A549 (cell line): ENCODE measurements around the gene CDYL2. TPM values are rescaled to one million over a fixed set of nuclear protein-coding genes. Genes with fewer than 3 reads are reported as not detected.

Source experiments
- ATAC-seq, 2 experiments: fragments of 200-7000 bp in 1 of 2; fragments of >200 bp in 1 of 2; cut with Nextera tagmentation in 1 of 2; cut with Tn5 transposase in 1 of 2; 3 replicates each; pipeline versions ENCODE4 v1.8.0 to v1.9.1; 2018 to 2020; ENCODE audit warnings: mild to moderate bottlenecking in 1 of 2, moderate library complexity in 1 of 2
- CTCF ChIA-PET: fragments of 300-600 bp; sonication (Branson Sonifier 250); formaldehyde crosslinking; extraction: SDS; loops from one replicate; lab custom pipeline; 2021; ENCODE audit warnings: antibody characterized with exemption, inconsistent platforms; lab: Yijun Ruan, JAX
- POLR2A ChIA-PET: fragments of 350-600 bp; formaldehyde crosslinking; extraction: SDS; loops from one replicate; lab custom pipeline; 2021; ENCODE audit warnings: antibody characterized with exemption, inconsistent platforms; lab: Yijun Ruan, JAX
- DNase-seq, 2 experiments: peaks; one replicate each; pipeline versions ENCODE4 v3.0.0 to v3.0.0-alpha.2; 2011 to 2016; ENCODE audit warnings: low read depth in 1 of 2, low spot score in 1 of 2
- FAIRE-seq: peaks from 2 replicates; lab custom pipeline; 2011; peaks lifted over from hg19 to GRCh38; lab: Jason Lieb, UNC
- H3K27ac ChIP-seq, 2 experiments: fragments of >200 bp; sonication (Bioruptor Twin); formaldehyde crosslinking; 3 replicates each; pipeline ENCODE4 v1.5.1; 2016 to 2017
- H3K4me1 ChIP-seq: fragments of >200 bp; sonication (Bioruptor Twin); formaldehyde crosslinking; 3 replicates; pipeline ENCODE4 v1.6.1; 2016
- H3K4me2 ChIP-seq: fragments of >200 bp; sonication (Bioruptor Twin); formaldehyde crosslinking; 3 replicates; pipeline ENCODE4 v1.6.1; 2016
- H3K4me3 ChIP-seq: fragments of >200 bp; sonication (Bioruptor Twin); formaldehyde crosslinking; 3 replicates; pipeline ENCODE4 v1.5.1; 2016
- H3K9me3 ChIP-seq: fragments of >200 bp; sonication (Bioruptor Twin); formaldehyde crosslinking; 3 replicates; pipeline ENCODE4 v1.6.1; 2016
- BHLHE40 ChIP-seq: IDR thresholded peaks from 2 replicates; pipeline ENCODE4 v1.6.1; 2012; ENCODE audit warnings: low read depth, low read length, inconsistent platforms
- CBX2 ChIP-seq: fragments of 200-600 bp; sonication (generic); IDR thresholded peaks from 2 replicates; pipeline ENCODE4 v1.6.1; 2016; ENCODE audit warnings: low read depth, mild to moderate bottlenecking, borderline replicate concordance
- CBX8 ChIP-seq: fragments of 200-600 bp; sonication (generic); IDR thresholded peaks from 2 replicates; pipeline ENCODE4 v1.6.1; 2016
- CHD2 ChIP-seq: fragments of 150-350 bp; IDR thresholded peaks from 2 replicates; pipeline ENCODE4 v1.6.1; 2014; ENCODE audit warnings: low read length; ENCODE audit not compliant: partially characterized antibody
- CHD4 ChIP-seq: fragments of 200-600 bp; sonication (generic); IDR thresholded peaks from 2 replicates; pipeline ENCODE4 v1.6.1; 2016; ENCODE audit warnings: antibody characterized with exemption, mild to moderate bottlenecking, borderline replicate concordance
- E2F6 ChIP-seq: IDR thresholded peaks from 2 replicates; pipeline ENCODE4 v1.6.1; 2012; ENCODE audit warnings: low read depth, borderline replicate concordance
- EHMT2 ChIP-seq: fragments of 200-600 bp; sonication (generic); IDR thresholded peaks from 2 replicates; pipeline ENCODE4 v1.6.1; 2016; ENCODE audit warnings: antibody characterized with exemption, low read depth, mild to moderate bottlenecking, moderate library complexity
- ELK1 ChIP-seq: fragments of 150-350 bp; IDR thresholded peaks from 2 replicates; pipeline ENCODE4 v1.6.1; 2014; ENCODE audit warnings: low read depth, mild to moderate bottlenecking, low read length
- ESRRA ChIP-seq: fragments of 150-350 bp; IDR thresholded peaks from 2 replicates; pipeline ENCODE4 v1.6.1; 2014; ENCODE audit warnings: mild to moderate bottlenecking, low read length, borderline replicate concordance
- FOXS1 ChIP-seq: fragments of 250-450 bp; sonication (Bioruptor Pico); IDR thresholded peaks from 2 replicates; pipeline ENCODE4 v1.5.0; 2020; ENCODE audit warnings: mild to moderate bottlenecking, moderate library complexity
- HES2 ChIP-seq: fragments of >200 bp; sonication (Bioruptor Twin); formaldehyde crosslinking; IDR thresholded peaks from 2 replicates; pipeline ENCODE4 v1.6.1; 2016
- HEYL ChIP-seq: fragments of 250-450 bp; sonication (Bioruptor Pico); IDR thresholded peaks from 2 replicates; pipeline ENCODE4 v1.8.0; 2021; ENCODE audit warnings: mild to moderate bottlenecking, moderate library complexity
- HOXA7 ChIP-seq: fragments of 250-450 bp; sonication (Bioruptor Pico); IDR thresholded peaks from 2 replicates; pipeline ENCODE4 v1.5.0; 2020; ENCODE audit warnings: mild to moderate bottlenecking, moderate library complexity
- JUNB ChIP-seq: fragments of >200 bp; sonication (Bioruptor Twin); formaldehyde crosslinking; IDR thresholded peaks from 2 replicates; pipeline ENCODE4 v1.6.1; 2016
- KDM5A ChIP-seq: fragments of 200-600 bp; sonication (generic); IDR thresholded peaks from 2 replicates; pipeline ENCODE4 v1.6.1; 2016; ENCODE audit warnings: antibody characterized with exemption, mild to moderate bottlenecking
- MAFK ChIP-seq: fragments of 450-650 bp; IDR thresholded peaks from 2 replicates; pipeline ENCODE4 v1.6.1; 2014; ENCODE audit not compliant: partially characterized antibody
- MAX ChIP-seq: IDR thresholded peaks from 2 replicates; pipeline ENCODE4 v1.6.1; 2012
- MYC ChIP-seq: IDR thresholded peaks from 2 replicates; pipeline ENCODE4 v1.6.1; 2012; ENCODE audit warnings: mild to moderate bottlenecking, inconsistent platforms, low read length, improper control_type of control experiment, borderline replicate concordance
- NFE2L2 ChIP-seq: fragments of 150-350 bp; conservative IDR thresholded peaks from 2 replicates; pipeline ENCODE4 v1.6.1; 2014; ENCODE audit warnings: low read length
- PBX3 ChIP-seq: IDR thresholded peaks from 2 replicates; pipeline ENCODE4 v1.6.1; 2012
- PHF8 ChIP-seq: fragments of 200-600 bp; sonication (generic); IDR thresholded peaks from 2 replicates; pipeline ENCODE4 v1.6.1; 2016; ENCODE audit warnings: low read depth, mild to moderate bottlenecking, antibody characterized with exemption, moderate library complexity, borderline replicate concordance
- POLR2A ChIP-seq: IDR thresholded peaks from 2 replicates; pipeline ENCODE4 v1.6.1; 2012; ENCODE audit warnings: mild to moderate bottlenecking, low read length
- POLR2AphosphoS2 ChIP-seq: conservative IDR thresholded peaks from 2 replicates; pipeline ENCODE4 v1.6.1; 2012; ENCODE audit warnings: low read length, improper control_type of control experiment, inconsistent platforms
- RAD21 ChIP-seq, 2 experiments: fragments of >200 bp in 1 of 2; sonication (Bioruptor Twin) in 1 of 2; formaldehyde crosslinking in 1 of 2; IDR thresholded peaks in 1 of 2; conservative IDR thresholded peaks in 1 of 2; 2 replicates in 1 of 2; 3 replicates in 1 of 2; pipeline ENCODE4 v1.6.1; 2012 to 2018; ENCODE audit warnings: inconsistent platforms in 1 of 2
- RFX5 ChIP-seq: fragments of 450-650 bp; IDR thresholded peaks from 2 replicates; pipeline ENCODE4 v1.7.1; 2014; ENCODE audit warnings: antibody characterized with exemption, mild to moderate bottlenecking, moderate library complexity
- SREBF2 ChIP-seq: fragments of 450-650 bp; IDR thresholded peaks from 2 replicates; pipeline ENCODE4 v1.6.1; 2014; ENCODE audit warnings: mild to moderate bottlenecking, moderate library complexity
- TP53 ChIP-seq: fragments of 250-450 bp; sonication (Bioruptor Pico); IDR thresholded peaks from 2 replicates; pipeline ENCODE4 v1.5.0; 2021; ENCODE audit warnings: mild to moderate bottlenecking, moderate library complexity
- WGBS: methylation state at CpG from one replicate; pipeline ENCODE4 v1.1.6; 2017; ENCODE audit errors: missing lambda C conversion rate; 5-methylcytosine and 5-hydroxymethylcytosine counted together
- polyA plus RNA-seq, 4 experiments: library from polyadenylated mRNA; depleted of rRNA in 3 of 4; stranded (reverse); fragments of >200 nt; fragmentation: RNase III in 1 of 4; extraction: RNeasy Plus Mini Kit Qiagen cat#74134 plus additional on column Dnase treatment in 1 of 4; gene quantifications; 2 replicates in 3 of 4; 3 replicates in 1 of 4; pipeline ENCODE4 v1.2.3, GENCODE V29; 2011 to 2017

The CDYL2 gene
- polyA plus RNA-seq, 2 of the 4 experiments (the other 2 are of a cell fraction): 0.05 to 0.10 TPM

- TF ChIP-seq HEYL (CRISPR knock-in tag): no peak
- TF ChIP-seq MYC: no peak
- TF ChIP-seq CBX8: no peak
- TF ChIP-seq RAD21 (conservative IDR thresholded peaks at IDR 0.05 in 1 of 2, IDR thresholded peaks at IDR 0.05 in 1 of 2): no peak
- no peak for TF ChIP-seq NFE2L2
- no peak for TF ChIP-seq FOXS1 (CRISPR knock-in tag)
These were observed 134.7 kb downstream of the CDYL2 start (continued) for GRCh38 chr16:80669673-80670072.

- H3K4me2 ChIP-seq: no peak overlapping the region
- H3K4me1 ChIP-seq: no peaks in the 10 kb centered on the region
- no peak for TF ChIP-seq JUNB
- no peak for TF ChIP-seq CHD4
- no peak for TF ChIP-seq CHD2
- TF ChIP-seq BHLHE40: no peak
- TF ChIP-seq PBX3: no peak
- TF ChIP-seq FOXS1 (CRISPR knock-in tag): no peak
- TF ChIP-seq KDM5A: no peak
- TF ChIP-seq POLR2A: no peak
- no peak for TF ChIP-seq EHMT2
- TF ChIP-seq MAX: no peak
- TF ChIP-seq RFX5: no peak
- TF ChIP-seq POLR2AphosphoS2: no peak
- no peak for TF ChIP-seq CBX2
- TF ChIP-seq, all 56 proteins: peak for 0
- ChIA-PET POLR2A (no interaction called here), CTCF (no interaction called here)
- 32% methylated on average over 6 of the region's 6 CpGs for WGBS
- FAIRE-seq (no peak), DNase-seq (no peak), ATAC-seq (no peak)
- no peak overlapping the region for H3K4me3 ChIP-seq
- H3K9me3 ChIP-seq: no peaks in the 10 kb centered on the region
- H3K27ac ChIP-seq: no peak overlapping the region
These were observed 136.5 kb downstream of the CDYL2 start for GRCh38 chr16:80667925-80668324.

- no peaks in the 10 kb centered on the region for H3K9me3 ChIP-seq
- H3K4me2 ChIP-seq: no peak overlapping the region
- H3K4me3 ChIP-seq: no peak overlapping the region
- no peaks in the 10 kb centered on the region for H3K4me1 ChIP-seq
- FAIRE-seq: no peak
- no peak for ATAC-seq
- 4% methylated on average over 4 of the region's 4 CpGs for WGBS
- CTCF ChIA-PET: no interaction called here
- TF ChIP-seq ESRRA (no peak), RFX5 (no peak), RAD21 (conservative IDR thresholded peaks at IDR 0.05 in 1 of 2, IDR thresholded peaks at IDR 0.05 in 1 of 2) (no peak)
- TF ChIP-seq, all 56 proteins: peak for 0
- POLR2A ChIA-PET: no interaction called here
- H3K27ac ChIP-seq: no peak overlapping the region
- no peak for DNase-seq
These were observed 137.2 kb downstream of the CDYL2 start for GRCh38 chr16:80667251-80667560.

- H3K27ac ChIP-seq: no peak overlapping the region
- TF ChIP-seq MAFK: no peak
- TF ChIP-seq HEYL (CRISPR knock-in tag): no peak
- no peak for TF ChIP-seq ELK1
- TF ChIP-seq EHMT2: no peak
- TF ChIP-seq PBX3: no peak
- TF ChIP-seq HES2: no peak
- no peak for TF ChIP-seq PHF8
- TF ChIP-seq BHLHE40: no peak
- TF ChIP-seq HOXA7 (CRISPR knock-in tag): no peak
- TF ChIP-seq TP53: no peak
- TF ChIP-seq E2F6: no peak
- no peak for TF ChIP-seq SREBF2
- no peaks in the 10 kb centered on the region for H3K9me3 ChIP-seq
- no peaks in the 10 kb centered on the region for H3K4me1 ChIP-seq
- 18% methylated on average over 15 of the region's 15 CpGs for WGBS
- POLR2A ChIA-PET: no interaction called here
- ATAC-seq: no peak
- H3K4me2 ChIP-seq: no peak overlapping the region
- no peak overlapping the region for H3K4me3 ChIP-seq
- no peak for FAIRE-seq
- CTCF ChIA-PET: no interaction called here
- DNase-seq: no peak
These were observed 137.8 kb downstream of the CDYL2 start for GRCh38 chr16:80666378-80667250.
